GM18868 (cell line): ENCODE results near the gene EXOSC10.
A peak's percentile ranks its signal among the peaks of the same experiment; 100 is the strongest.

Source experiments
- ATAC-seq: cut with Tn5 transposase; IDR thresholded peaks from one replicate; pipeline ENCODE4 v1.9.1; 2021; ENCODE audit warnings: mild to moderate bottlenecking, moderate library complexity; ENCODE audit not compliant: unreplicated experiment

Gene EXOSC10

GRCh38 chr1:11099310-11100148 lies at the start of gene EXOSC10:
EXOSC10 (minus strand) TSS chr1:11099869; CDS start chr1:11099831, 38 bp downstream.
- ATAC-seq: peak; percentile 92

- ATAC-seq: no peak
Measured at GRCh38 chr1:11147197-11147770, 47.6 kb upstream of the EXOSC10 start.

- ATAC-seq: no peak
Measured at GRCh38 chr1:11145741-11146140, 46.1 kb upstream of the EXOSC10 start.

- ATAC-seq: no peak
Measured at GRCh38 chr1:11144570-11145256, 45.0 kb upstream of the EXOSC10 start.

- no peak for ATAC-seq
Measured at GRCh38 chr1:11143907-11144306, 44.2 kb upstream of the EXOSC10 start.

- ATAC-seq: no peak
Measured at GRCh38 chr1:11143401-11143800, 43.7 kb upstream of the EXOSC10 start.

- ATAC-seq: no peak
Measured at GRCh38 chr1:11142618-11143391, 43.1 kb upstream of the EXOSC10 start.

- no peak for ATAC-seq
Measured at GRCh38 chr1:11138952-11139351, 39.3 kb upstream of the EXOSC10 start.

GRCh38 chr1:11138029-11138428 lies 38.4 kb upstream of the EXOSC10 start:
- no peak for ATAC-seq

- ATAC-seq: no peak
Measured at GRCh38 chr1:11134898-11135266, 35.2 kb upstream of the EXOSC10 start.

GRCh38 chr1:11134251-11134897 lies 34.7 kb upstream of the EXOSC10 start:
- no peak for ATAC-seq

GRCh38 chr1:11132563-11133293 lies 33.1 kb upstream of the EXOSC10 start:
- ATAC-seq: no peak

- no peak for ATAC-seq
Measured at GRCh38 chr1:11131816-11132215, 32.1 kb upstream of the EXOSC10 start.

- ATAC-seq: no peak
Measured at GRCh38 chr1:11130406-11130805, 30.7 kb upstream of the EXOSC10 start.

- no peak for ATAC-seq
Measured at GRCh38 chr1:11129649-11130390, 30.2 kb upstream of the EXOSC10 start.

- ATAC-seq: no peak
Measured at GRCh38 chr1:11126569-11126968, 26.9 kb upstream of the EXOSC10 start.

GRCh38 chr1:11125931-11126330 lies 26.3 kb upstream of the EXOSC10 start:
- ATAC-seq: no peak

GRCh38 chr1:11124965-11125364 lies 25.3 kb upstream of the EXOSC10 start:
- no peak for ATAC-seq

- no peak for ATAC-seq
Measured at GRCh38 chr1:11116318-11116717, 16.6 kb upstream of the EXOSC10 start.
